ENCODE results near the gene LGALS8. TPM values are rescaled to one million over a fixed set of nuclear protein-coding genes. Genes with fewer than 3 reads are reported as not detected.

LGALS8 gene
- total RNA-seq, 1 donor from 2014 or later = 38.5 TPM

DNA sequence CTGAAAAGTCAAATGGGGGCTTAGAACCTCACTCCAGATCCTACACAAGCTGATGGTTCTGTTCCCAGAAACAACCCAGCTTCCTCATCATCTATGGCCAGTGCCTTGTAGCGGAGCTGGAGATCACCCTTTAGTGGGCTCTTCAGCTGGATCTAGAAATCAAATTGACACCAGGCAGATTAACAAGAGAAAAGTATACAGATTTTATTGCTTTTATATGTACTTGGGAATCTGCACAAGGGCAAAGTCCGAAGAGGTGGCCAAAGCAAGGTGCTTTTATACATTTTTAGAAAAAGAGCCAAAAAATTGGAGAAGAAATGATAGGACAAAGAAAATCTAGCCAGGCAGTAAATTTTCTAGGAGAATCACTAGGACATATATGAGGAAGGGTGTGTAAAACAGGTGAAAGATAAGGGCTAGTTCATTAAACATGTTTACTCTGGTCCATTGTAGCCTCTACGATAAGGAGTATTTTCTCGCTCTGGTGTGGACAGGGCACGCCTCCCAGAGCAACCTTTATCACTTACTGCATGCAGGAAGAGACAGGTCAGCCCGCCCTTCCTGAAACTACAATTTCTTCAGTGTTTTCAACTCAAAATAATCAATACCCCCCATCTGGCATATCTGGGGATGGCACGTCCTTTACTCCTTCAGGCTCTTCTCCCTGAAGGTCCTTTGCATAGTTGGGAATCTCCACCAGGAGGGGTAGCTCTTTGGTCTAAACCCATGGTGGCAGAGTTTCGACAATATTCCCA is 14.0 kb upstream of the LGALS8 start:
- no peak for DNase-seq

DNA sequence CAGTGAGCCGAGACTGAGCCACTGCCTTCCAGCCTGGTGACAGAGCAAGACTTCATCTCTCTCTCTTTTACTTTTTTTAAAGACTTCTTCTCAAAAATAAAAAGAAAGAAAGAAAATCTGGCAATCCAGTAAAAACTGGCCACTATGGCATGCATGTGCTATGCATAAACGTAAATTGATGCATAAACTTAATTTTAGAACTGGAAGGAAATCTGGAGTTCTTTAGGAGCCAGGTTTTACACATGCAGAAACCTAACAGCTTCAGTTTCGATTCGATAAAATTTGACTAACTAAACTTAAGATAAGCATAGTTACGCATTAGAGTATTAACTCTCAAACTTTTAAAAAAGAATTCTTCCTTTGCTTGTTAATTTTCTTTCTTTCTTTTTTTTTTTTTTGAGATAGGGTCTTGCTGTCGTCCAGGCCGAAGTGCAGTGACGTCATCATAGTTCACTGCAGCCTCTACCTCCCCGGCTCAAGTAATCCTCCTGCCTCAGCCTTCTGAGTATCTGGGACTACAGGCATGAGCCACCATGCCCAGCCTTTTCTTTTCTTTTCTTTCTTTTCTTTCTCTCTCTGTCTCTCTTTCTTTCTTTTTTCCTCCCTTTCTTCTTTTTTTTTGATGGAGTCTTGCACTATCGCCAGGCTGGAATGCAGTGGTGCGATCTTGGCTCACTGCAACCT is 11.9 kb upstream of the LGALS8 start:
- DNase-seq = no peak

DNA sequence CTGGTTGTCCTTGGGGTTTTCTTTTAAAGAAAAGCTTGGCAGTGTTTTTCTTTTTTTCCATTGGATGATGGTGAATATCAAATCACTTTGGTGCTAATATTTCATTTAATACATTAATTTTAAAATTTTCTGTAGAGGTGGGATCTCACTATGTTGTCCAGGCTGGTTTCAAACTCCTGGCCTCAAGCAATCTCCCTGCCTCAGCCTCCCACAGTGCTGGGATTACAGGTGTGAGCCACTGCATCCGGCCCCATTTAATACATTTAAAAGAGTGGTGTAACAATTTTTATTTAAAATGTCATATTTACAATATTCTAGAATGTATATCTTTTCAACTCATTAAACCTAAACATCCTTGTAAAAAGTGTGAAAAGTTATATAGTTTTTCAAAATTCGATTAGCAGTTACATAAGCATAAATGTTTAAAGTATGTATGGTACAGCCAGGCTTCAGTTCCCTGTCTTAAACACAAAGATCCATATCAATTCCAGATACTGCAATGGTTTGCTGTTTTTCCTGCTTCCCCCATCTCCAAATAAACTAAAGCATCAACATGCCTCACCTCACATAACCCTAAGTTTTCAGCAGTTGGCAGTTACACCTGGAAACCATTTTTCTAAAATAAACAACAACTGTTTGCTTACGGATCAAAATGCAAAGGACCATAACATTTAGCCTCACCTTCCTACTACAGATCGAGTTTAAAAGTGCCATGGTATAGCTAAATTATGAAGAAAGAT is 8.9 kb upstream of the LGALS8 start:
- peak; percentile 27 for DNase-seq

DNA sequence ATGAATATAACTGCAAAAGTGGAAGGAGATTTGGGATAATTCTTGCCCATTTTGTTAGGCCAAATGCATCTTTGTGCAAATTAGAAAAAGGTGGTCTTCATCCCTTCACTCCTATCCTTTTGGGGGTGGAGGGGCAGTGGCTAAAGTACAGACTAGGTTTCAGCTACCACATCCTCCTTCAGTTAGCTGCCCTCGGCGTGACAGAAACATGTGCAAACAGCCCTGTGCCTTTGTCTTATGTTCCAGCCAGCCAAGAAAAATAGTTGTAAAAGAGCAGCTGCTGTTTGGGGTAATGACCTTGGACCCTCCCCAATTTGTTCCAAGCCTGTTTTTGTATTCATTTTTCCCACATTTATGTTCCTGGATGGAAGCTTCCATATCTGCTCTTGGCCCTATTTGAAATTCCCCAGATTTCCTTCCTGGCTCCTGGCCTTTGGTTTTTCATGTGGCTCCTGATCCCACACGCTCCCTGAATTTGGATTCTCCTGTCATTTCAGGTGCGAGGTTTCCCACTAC is 8.3 kb upstream of the LGALS8 start:
- peak; percentile 64 for DNase-seq

DNA sequence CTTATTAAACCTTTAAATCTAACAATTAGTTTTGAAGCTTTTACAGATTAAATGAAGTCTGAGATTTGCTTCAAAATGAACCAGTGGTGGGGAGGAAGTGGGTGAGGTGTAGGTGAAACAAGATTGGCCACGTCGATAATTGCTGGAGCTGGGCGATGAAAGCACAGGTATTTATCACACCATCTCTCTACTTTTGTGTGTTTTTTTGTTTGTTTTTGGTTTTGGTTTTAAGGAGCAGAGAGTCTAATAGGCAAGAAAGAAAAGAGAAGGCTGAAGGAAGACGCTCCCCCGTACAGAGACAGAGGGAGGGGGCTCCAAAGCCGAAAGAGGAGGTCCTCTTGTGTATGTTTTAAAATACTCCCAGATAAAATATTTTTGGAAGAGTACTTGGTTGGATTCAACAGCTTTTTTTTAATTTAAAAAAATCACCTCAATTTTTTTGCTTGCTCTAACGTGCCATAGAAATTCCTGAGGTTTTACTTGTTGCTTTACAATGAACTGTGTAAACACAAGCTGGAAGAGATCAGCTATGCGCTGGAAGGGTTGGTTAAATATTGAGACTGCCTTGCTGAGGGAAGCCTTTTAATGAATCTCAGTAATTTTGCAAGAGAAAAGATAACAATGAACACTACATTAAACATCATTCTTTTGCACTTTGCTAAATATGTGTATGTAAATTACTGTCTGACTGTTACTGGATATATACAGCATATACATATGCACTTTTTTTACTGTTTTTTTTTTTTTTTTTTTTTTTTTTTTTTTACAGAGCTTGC is 6.7 kb upstream of the LGALS8 start:
- DNase-seq = peak; percentile 62

DNA sequence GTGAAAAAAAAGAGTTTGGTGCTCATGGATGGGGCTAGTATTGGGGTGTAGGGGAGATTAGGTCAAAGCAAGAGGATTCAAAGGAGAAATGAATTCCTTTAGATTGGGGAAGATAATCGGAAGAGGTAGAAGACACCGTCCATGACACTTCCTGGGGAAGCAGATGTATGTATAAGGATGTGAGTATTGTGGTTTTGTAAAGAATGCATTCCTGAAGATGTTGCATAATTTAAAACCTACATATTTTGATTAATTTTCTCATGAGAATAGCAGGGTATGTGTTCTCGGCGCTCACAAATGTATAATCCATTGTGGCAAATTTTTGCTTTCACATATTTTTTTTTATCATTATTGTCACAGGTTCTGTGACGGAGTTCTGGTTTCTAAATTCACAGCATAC is 5.5 kb upstream of the LGALS8 start:
- no peak for DNase-seq

DNA sequence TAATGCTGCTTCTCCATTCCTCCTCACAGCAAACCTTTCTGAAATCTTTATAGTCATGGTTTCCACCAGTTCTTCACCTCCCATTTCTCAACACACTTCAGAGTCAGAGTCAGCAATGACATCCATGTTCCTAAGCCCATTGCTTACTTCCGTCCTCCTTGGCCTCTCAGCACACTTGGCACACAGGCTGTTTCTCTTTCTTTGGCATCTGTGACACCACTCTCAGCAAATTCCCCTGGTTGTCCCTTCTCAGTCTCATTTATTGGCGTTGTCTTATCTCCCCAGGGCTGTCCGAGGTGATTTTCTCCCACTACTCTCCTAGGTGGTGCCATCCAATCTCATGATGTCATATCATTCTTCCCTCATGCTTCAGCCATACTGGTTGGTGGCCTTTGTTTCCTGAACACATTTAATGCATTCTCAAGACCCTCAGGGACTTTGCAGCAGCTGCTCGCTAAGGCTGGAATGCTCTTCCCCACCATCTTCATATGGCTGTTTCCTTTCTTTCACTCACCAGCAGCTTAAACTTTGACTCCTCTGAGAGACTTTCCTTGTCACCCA is 3.3 kb upstream of the LGALS8 start:
- DNase-seq = peak; percentile 8

DNA sequence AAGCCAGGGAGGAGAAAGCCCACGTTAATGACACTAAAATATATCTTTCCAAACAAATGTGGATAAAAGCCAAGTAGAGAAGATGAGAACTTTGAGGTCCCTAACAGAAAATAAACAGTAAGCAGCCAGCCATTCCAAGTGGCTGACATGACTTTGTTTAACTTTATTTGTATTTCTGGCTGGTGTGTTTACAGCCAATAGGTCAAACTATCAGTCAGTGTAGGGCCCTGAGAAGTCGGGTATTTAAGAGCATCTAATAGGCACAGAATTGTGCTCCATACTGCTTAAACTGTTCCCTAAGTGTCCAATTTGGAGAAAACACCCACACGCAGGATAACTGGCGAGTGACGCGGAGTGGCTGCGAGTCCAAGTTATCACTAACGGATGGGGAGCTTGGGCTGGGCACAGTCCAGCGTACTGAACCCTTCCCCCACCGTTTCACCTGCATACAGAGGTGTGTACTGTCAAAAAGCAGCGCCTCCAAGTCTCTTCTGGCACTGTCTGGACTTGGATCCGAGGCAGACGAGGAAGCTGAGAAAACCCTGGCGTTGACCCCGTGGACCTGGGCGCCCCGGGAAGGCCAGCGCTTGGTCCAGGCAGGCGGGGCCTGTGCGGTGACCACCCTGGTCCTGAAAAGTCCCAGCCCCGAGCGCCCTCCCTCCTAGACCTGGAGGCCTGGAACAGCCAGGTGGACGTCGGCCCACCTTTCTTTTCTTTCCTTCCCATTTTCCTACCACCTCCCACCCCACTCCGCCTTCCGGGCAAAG is 662 bp upstream of the LGALS8 start:
- DNase-seq = no peak

DNA sequence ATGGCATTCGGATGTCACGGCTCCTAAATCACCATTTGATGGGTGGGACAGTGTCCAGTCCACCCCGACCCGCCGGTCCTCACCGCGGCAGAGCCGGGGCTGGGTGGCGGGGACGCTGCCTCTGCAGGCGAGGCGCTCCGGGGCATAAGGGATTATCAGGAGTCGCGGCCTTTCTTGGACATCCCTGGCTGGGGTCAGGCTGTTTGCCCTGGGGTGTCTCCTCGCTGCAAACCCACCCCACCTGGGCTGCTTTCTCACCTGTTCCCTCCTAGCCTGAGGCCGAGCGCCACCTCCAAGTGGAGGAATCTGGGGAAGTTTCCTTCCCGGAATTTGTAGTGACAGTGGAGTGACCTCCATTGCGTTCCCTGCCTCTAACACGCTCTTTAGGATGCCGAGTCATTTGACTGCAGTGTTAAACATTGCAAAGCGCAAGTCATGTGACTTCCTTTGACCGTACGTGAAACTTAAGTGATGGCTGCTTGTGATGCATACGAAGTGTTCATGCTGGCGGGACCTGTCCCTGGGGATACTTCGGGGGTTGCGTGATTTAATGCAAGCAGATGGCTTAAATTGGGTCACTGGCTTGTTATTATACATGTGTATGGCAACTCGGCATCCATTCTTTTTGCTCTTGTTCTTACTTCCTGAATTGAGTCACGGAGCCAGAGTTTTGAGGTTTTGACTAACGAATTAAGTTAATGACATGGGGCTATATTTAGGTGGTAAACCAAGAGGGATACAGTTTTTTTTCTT is 536 bp downstream of the LGALS8 start:
- DNase-seq = peak; percentile 84

DNA sequence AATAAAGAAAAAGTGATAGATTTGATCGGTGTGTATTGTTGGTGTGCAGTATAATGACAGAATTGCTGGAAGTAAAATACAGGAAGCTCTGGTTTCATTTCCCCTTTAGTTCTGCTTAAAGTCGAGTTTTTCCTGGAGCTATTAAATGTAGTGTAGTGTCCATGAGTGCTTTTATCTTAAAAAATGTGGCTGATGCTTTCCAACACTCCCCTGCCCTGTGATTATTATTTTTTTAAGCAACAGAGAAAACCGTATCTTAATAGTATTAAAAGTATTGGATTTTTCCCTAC is 1.1 kb downstream of the LGALS8 start:
- DNase-seq = no peak

DNA sequence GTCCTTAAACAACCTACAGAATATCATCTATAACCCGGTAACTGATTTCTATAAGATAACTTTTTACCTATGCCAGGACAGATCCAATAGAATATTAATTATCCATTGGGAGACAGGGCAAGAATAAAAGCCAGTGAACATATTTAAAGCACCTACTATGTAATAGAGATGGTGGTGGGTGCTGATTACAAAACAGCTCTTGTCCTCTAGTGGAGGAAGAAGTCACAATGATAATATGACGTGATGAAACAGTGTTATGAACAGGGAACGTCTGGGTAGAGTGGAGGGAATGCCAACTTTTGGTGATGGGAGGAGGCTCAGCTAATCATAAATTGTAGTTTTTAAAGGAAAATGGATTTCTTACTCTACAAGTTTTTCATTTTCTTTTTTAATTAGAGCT is 2.3 kb downstream of the LGALS8 start:
- DNase-seq = no peak

DNA sequence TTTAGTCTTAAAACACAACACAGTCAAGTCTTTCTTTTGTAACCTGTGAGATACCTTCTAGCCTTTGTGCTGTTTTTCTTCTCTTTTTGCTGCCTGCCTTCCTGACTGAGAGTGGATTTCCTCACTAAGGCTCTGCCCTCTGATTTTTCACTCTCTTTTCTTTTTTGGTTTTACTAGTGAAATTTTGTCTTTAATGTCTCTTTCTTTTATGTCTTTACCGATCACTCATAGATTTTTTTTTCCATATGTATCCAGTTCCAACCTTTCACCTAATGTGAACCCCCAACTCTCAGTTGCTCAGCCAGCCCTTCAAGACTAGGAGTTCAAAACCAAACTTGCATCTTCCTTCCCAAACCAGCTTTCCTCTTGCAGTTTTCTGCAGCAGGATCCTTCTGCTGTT is 6.5 kb downstream of the LGALS8 start:
- no peak for DNase-seq

DNA sequence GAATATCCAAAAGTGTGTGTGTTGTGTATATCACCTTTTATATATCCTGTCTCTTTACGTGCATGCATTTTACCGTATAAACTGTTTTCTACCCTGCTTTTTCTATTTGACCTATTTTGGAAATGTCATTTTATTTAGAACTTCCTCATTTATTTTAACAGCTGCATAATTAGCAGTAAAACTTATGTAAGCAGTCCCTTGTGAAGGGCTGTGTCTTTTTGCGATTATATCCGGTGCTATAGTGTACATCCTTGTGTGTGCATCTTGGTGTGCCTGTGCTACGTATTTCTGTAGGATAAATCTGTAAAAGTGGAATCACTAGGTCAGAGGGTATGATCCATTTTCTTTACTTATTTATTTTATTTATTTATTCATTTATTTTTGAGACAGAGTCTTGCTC is 7.2 kb downstream of the LGALS8 start:
- DNase-seq = no peak

DNA sequence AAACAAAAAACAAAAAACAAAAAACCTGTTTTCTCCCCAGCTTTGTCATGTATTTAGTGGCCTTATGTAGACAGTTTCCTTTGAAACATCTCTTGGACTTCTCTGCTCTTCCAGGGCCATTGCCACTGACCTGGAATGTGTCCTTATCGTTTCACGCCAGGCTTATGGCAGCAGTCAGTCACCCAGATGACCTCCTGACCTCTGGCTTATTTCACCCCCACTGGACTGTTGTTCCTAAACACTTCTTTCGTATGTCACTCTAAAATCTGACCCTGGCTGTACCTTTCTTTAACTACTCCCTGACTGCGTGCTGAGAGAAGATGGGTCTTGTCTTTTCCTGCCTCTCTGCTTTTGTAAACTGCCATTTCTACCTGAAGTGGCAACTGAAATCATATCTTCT is 9.1 kb downstream of the LGALS8 start:
- no peak for DNase-seq

DNA sequence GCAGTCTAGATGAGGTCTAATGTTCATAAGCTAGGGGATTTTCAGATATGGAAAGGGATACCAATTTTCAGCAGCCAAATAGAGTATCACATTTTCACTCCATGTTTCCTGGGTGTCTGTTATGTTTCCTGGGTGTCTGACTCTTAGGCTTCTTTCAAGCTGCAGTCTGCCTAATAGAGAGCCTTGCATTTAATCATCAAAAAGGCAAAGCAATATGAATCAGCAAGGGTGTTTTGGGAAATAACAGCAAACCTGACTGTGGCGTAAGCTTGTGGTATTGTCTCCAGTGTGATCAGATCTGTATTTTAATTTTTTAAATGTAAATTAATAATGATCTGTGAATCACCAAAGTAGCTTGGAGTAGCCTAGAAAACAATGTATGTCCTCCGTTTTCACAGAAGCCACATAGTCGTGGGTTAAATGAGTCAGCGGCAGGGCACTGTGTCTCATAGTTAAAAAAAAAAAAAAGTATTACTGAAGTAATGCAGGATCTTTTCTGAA is 10.4 kb downstream of the LGALS8 start:
- no peak for DNase-seq

DNA sequence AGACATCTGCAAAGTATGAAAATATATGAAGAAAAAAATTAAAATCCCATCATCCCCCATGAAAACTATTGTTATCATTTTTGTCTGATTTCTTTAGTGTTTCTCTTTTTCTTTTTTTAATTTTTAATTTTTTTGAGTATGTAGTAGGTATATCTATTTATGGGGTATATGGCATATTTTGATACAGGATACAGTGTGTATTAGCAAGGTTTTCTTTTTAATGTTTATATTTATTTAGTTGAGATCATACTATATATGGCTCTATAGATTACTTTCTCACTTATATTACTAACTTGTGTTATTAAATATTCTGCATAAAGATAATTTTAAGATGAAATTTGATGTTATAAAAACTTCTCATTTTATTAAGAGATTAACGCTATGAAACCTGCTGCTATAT is 11.4 kb downstream of the LGALS8 start:
- DNase-seq = no peak

DNA sequence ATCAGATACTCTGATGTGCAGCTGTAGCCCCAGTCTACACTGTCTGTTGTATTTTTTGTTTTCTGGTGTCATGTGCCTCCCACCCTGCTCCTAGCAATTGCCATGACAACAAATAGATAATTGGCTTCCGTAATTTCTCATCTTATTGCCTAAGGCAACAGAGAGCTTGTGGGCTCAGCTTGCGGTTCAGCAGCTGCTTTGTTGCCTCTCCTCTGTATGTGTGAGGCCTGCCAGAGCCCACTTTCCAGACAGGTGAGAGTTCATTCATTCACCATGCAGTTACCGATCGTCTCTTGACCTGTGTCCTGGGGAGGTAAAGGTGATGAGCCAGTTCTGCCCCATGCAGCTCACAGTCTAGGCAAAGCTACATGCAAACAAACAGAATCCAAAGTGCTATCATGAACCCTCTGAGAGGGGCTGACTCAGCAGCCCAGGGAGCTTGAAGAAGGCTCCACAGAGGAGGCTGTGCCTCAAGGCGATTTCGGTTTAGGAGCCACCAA is 11.9 kb downstream of the LGALS8 start:
- peak; percentile 7 for DNase-seq

DNA sequence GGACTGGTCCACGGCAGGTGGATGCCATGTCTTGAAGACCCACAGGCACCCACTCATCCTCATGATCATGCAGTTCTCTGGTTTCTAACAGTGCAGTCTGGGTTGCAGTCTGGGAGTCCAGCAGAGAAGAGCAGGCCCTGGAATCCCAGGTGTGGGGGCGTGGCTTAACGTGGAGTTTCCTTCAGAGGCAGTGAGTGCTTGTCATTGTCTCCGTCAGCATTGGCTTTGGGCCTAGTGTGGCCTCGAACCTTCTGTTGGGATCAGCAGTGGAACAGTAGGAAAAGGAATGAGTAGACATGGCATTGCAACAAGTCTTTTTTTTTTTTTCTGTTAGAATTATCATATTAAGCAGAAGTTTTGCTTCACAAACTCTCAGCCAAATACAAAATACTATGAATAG is 12.8 kb downstream of the LGALS8 start:
- no peak for DNase-seq

DNA sequence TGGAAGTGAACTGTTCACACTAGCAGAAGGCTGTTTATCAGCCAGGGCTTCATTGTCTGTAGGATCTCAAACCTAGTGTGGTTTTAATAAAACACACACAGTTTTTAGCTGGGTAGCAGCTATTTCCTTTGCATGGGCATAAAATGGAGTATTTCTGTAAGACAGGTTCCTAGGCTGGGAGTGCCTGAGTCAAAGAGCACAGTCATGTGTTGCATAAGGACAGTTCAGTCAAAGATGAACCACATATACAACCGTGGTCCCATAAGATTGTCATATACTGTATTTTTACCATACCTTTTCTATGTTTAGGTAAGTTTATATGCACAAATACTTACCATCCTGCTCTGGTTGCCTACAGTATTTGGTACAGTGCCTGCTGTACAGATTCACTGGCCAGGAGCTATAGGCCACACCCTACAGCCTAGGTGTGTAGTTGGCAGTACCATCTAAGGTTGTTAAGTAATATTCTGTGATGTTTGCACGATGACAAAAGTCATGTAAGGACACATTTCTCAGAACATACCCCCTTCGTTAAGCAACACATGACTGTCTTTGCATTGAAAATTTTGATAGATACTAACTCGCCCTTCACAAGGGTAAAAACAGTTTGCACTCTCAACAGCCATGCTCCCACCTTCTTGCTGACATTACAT is 17.2 kb downstream of the LGALS8 start:
- no peak for DNase-seq

DNA sequence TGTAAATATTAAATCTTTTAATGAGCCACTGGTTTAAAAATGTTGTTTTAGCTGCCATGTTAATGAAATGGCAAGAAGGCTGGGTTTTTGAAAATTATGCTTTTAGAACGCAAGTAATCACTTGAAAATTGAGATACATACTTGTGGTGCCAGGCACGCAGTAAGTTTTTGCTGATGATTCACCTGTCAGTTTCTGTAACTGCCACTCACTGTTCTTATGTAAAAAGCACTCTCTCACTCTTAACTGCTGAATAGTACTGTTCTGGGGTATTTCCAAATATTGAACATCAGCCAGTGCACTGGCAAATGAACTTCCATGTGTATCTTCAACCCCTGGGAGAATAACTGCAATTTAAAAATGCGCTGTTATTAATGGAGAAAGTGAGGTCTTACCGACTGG is 17.9 kb downstream of the LGALS8 start:
- DNase-seq = no peak
